Panc1 (cell line): ENCODE results near the gene DCAF17. TPM values are rescaled to one million over a fixed set of nuclear protein-coding genes. Genes with fewer than 3 reads are reported as not detected.

ENCODE experiments used
- ATAC-seq: fragments of 200-7000 bp; cut with Tn5 transposase; 2 replicates; pipeline ENCODE4 v1.9.1; 2020; ENCODE audit warnings: mild to moderate bottlenecking, moderate library complexity
- BruUV-seq: library from RNA; stranded (reverse); fragments of 400-500 nt; replicated peaks from 2 replicates; lab custom pipeline; 2021; lab: Mats Ljungman, UMichigan
- CTCF ChIA-PET: fragments of 300-600 bp; sonication (Branson Sonifier 250); formaldehyde crosslinking; loops from one replicate; lab custom pipeline; 2022; ENCODE audit warnings: antibody characterized with exemption; lab: Charles Lee
- POLR2A ChIA-PET: fragments of 300-600 bp; sonication (Branson Sonifier 250); formaldehyde crosslinking; loops from one replicate; lab custom pipeline; 2022; ENCODE audit warnings: antibody characterized with exemption; lab: Charles Lee
- DNase-seq: peaks from one replicate; pipeline ENCODE4 v3.0.0-alpha.2; 2010; ENCODE audit warnings: low read depth, low spot score
- H3K27ac ChIP-seq: 2 replicates; pipeline ENCODE4 v1.5.1; 2011; ENCODE audit warnings: mild to moderate bottlenecking, low read length, inconsistent platforms
- H3K27me3 ChIP-seq: fragments of 200-500 bp; sonication (Bioruptor generic); 2 replicates; pipeline ENCODE4 v1.6.0; 2014; ENCODE audit warnings: low read length, inconsistent platforms; ENCODE audit not compliant: control insufficient read depth, insufficient read depth
- H3K36me3 ChIP-seq: fragments of 200-500 bp; sonication (Bioruptor generic); 2 replicates; pipeline ENCODE4 v1.5.1; 2014; ENCODE audit warnings: inconsistent platforms, mild to moderate bottlenecking, low read length, moderate library complexity; ENCODE audit not compliant: control insufficient read depth, insufficient read depth
- H3K4me1 ChIP-seq: 2 replicates; pipeline ENCODE4 v1.5.1; 2011; ENCODE audit warnings: inconsistent platforms, mild to moderate bottlenecking, low read length, moderate library complexity; ENCODE audit not compliant: control insufficient read depth, insufficient read depth
- H3K4me3 ChIP-seq, 2 experiments: 2 replicates each; pipeline ENCODE4 v1.5.1; 2011 to 2012; ENCODE audit warnings: low read depth in 2 of 2, low read length in 2 of 2, mild to moderate bottlenecking in 2 of 2, inconsistent platforms in 1 of 2, moderate library complexity in 1 of 2
- H3K9me3 ChIP-seq: fragments of 200-500 bp; sonication (Bioruptor generic); 2 replicates; pipeline ENCODE4 v1.5.1; 2014; ENCODE audit warnings: low read depth, mild to moderate bottlenecking, inconsistent platforms, low read length, moderate library complexity; ENCODE audit not compliant: control insufficient read depth, insufficient read depth
- POLR2AphosphoS5 ChIP-seq: IDR thresholded peaks from 2 replicates; pipeline ENCODE4 v1.6.1; 2012; ENCODE audit warnings: mild to moderate bottlenecking, low read depth, low read length, moderate library complexity
- SIN3A ChIP-seq: IDR thresholded peaks from 2 replicates; pipeline ENCODE4 v1.6.1; 2012; ENCODE audit warnings: low read depth, mild to moderate bottlenecking, low read length, moderate library complexity, borderline replicate concordance; ENCODE audit not compliant: insufficient read depth
- TCF7L2 ChIP-seq: IDR thresholded peaks from 2 replicates; pipeline ENCODE4 v1.6.1; 2011; ENCODE audit warnings: mild to moderate bottlenecking, low read depth, low read length, inconsistent platforms
- in situ Hi-C: cut with HindIII; loops from 2 replicates; pipeline ENCODE4 v1.10.0; 2016; ENCODE audit warnings: low sequenced_read_pairs, low pct_unique_long_range_greater_than_20kb
- intact Hi-C: fragments of 100-400 bp; cut with micrococcal nuclease; formaldehyde crosslinking; loops from one replicate; pipeline ENCODE4 v1.10.0; 2022; ENCODE audit not compliant: unreplicated experiment
- total RNA-seq: library from RNA; stranded (reverse); gene quantifications from one replicate; pipeline ENCODE4 v1.2.1, GENCODE V29; 2021; ENCODE audit not compliant: unreplicated experiment
- TF ChIP-seq, protein P1 (sequence below): fragments of 450-650 bp; IDR thresholded peaks from 2 replicates; pipeline ENCODE4 v1.5.1; 2017; ENCODE audit warnings: mild to moderate bottlenecking
- TF ChIP-seq, protein P2 (sequence below), 2 experiments: IDR thresholded peaks; 2 replicates each; pipeline ENCODE4 v1.6.1; 2011 to 2012; ENCODE audit warnings: low read depth in 2 of 2, control low read depth in 1 of 2, low read length in 1 of 2, mild to moderate bottlenecking in 1 of 2, moderate library complexity in 1 of 2; ENCODE audit not compliant: insufficient read depth in 1 of 2

The DCAF17 gene
- total RNA-seq, 1 experiment from 2014 or later = 19.0 TPM

DNA sequence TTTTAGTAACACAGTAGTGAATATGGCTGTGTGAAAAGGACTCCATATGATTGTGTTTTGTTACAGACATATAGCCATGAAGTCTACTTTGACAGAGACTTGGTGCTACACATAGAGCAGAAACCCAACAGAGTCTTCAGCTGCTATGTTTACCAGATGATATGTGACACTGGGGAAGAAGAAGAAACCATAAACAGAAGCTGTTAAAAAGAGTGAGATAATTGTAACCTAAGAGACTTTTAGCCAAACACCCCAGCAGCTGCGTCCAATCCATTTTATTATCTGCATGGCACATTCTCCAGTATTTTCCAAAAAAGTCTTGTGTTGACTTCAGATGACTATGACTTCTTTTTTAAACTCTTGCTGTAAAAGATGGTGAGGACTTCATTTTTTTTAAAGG is 46.9 kb downstream of the DCAF17 start:
- intact Hi-C loops = no loop called here

DNA sequence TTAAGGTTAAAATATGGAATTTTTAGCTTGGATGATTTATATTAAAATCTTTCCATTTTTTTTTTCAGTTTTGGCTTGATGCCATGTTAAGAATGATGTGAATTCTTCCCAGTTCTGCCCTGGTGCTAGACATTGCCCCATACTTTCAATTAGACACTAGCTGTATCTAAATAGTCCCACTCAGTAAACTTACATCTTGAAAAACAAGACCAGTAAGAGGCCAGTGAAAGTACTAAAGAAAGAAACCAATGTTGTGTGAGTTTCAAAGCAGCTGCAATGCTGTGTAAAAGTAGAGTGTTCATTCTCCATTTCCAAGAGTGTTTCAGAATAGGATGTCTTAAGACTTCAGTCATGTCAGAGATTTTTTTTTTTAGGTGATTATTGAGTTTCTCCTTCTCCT is 48.3 kb downstream of the DCAF17 start:
- H3K9me3 ChIP-seq = no peaks in the 10 kb centered on the region
- CTCF ChIA-PET = no interaction called here
- in situ Hi-C loops = no loop called here
- intact Hi-C loops = no loop called here
- no TSS peak for BruUV-seq
- no peaks in the 10 kb centered on the region for H3K27me3 ChIP-seq
- H3K4me1 ChIP-seq = no peaks in the 10 kb centered on the region
- no peak overlapping the region for H3K4me3 ChIP-seq
- TF ChIP-seq, protein P1, sequence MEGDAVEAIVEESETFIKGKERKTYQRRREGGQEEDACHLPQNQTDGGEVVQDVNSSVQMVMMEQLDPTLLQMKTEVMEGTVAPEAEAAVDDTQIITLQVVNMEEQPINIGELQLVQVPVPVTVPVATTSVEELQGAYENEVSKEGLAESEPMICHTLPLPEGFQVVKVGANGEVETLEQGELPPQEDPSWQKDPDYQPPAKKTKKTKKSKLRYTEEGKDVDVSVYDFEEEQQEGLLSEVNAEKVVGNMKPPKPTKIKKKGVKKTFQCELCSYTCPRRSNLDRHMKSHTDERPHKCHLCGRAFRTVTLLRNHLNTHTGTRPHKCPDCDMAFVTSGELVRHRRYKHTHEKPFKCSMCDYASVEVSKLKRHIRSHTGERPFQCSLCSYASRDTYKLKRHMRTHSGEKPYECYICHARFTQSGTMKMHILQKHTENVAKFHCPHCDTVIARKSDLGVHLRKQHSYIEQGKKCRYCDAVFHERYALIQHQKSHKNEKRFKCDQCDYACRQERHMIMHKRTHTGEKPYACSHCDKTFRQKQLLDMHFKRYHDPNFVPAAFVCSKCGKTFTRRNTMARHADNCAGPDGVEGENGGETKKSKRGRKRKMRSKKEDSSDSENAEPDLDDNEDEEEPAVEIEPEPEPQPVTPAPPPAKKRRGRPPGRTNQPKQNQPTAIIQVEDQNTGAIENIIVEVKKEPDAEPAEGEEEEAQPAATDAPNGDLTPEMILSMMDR = no peak
- TF ChIP-seq SIN3A = no peak
- no peak for TF ChIP-seq POLR2AphosphoS5
- no peak for TF ChIP-seq TCF7L2
- TF ChIP-seq, protein P2, sequence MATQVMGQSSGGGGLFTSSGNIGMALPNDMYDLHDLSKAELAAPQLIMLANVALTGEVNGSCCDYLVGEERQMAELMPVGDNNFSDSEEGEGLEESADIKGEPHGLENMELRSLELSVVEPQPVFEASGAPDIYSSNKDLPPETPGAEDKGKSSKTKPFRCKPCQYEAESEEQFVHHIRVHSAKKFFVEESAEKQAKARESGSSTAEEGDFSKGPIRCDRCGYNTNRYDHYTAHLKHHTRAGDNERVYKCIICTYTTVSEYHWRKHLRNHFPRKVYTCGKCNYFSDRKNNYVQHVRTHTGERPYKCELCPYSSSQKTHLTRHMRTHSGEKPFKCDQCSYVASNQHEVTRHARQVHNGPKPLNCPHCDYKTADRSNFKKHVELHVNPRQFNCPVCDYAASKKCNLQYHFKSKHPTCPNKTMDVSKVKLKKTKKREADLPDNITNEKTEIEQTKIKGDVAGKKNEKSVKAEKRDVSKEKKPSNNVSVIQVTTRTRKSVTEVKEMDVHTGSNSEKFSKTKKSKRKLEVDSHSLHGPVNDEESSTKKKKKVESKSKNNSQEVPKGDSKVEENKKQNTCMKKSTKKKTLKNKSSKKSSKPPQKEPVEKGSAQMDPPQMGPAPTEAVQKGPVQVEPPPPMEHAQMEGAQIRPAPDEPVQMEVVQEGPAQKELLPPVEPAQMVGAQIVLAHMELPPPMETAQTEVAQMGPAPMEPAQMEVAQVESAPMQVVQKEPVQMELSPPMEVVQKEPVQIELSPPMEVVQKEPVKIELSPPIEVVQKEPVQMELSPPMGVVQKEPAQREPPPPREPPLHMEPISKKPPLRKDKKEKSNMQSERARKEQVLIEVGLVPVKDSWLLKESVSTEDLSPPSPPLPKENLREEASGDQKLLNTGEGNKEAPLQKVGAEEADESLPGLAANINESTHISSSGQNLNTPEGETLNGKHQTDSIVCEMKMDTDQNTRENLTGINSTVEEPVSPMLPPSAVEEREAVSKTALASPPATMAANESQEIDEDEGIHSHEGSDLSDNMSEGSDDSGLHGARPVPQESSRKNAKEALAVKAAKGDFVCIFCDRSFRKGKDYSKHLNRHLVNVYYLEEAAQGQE (IDR thresholded peaks at IDR 0.05; ENCODE audit: insufficient read depth in 1 of 2, low read depth in 2 of 2, low read length in 1 of 2) = no peak
- no peak overlapping the region for H3K27ac ChIP-seq
- POLR2A ChIA-PET = no interaction called here
- DNase-seq (no peak), ATAC-seq (no peak)
- H3K36me3 ChIP-seq = peaks cover 3% of the 10 kb centered on the region; the same call in 1 of the 2 replicates

More for the DNA sequence above, 46.9 kb downstream of the DCAF17 start:
- Histone ChIP-seq H3K36me3 (peaks cover 3% of the 10 kb centered on the region; the same call in 1 of the 2 replicates), H3K27me3 (no peaks in the 10 kb centered on the region), H3K4me3 (no peak overlapping the region), H3K27ac (no peak overlapping the region), H3K9me3 (no peaks in the 10 kb centered on the region), H3K4me1 (no peaks in the 10 kb centered on the region)
- in situ Hi-C loops = no loop called here
- no peak for ATAC-seq
- no peak for DNase-seq
- no peak for TF ChIP-seq SIN3A
- no TSS peak for BruUV-seq
- POLR2A ChIA-PET = no interaction called here
- CTCF ChIA-PET = no interaction called here

DNA sequence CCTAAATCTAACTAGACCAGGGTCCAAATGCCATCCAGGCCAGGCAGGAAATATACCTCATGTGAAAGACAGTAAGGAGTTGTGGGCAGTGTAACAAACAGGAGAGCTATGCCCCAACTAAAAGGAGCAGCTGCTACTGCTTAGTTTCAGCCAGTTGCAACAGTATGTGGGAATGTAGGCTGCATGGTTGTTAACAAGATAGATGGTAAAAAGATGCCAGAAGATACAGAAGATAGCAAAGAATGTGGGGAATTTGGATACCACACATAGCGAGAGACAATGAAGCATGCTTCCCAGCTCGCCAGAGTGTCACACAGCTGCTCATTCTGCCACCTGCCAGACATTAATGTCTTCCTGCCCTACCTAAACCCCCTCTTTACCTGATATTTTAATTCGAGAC is 48.9 kb downstream of the DCAF17 start:
- TF ChIP-seq SIN3A (no peak), TCF7L2 (no peak), POLR2AphosphoS5 (no peak)
- TF ChIP-seq, protein P2 (IDR thresholded peaks at IDR 0.05; ENCODE audit: insufficient read depth in 1 of 2, low read depth in 2 of 2, low read length in 1 of 2) = no peak
- TF ChIP-seq, protein P1 = no peak
- in situ Hi-C loops (no loop called here), intact Hi-C loops (no loop called here)
- ChIA-PET POLR2A (no interaction called here), CTCF (no interaction called here)
- Histone ChIP-seq H3K27me3 (no peaks in the 10 kb centered on the region), H3K27ac (no peak overlapping the region), H3K4me1 (no peaks in the 10 kb centered on the region), H3K9me3 (no peaks in the 10 kb centered on the region), H3K4me3 (no peak overlapping the region), H3K36me3 (peaks cover 3% of the 10 kb centered on the region; the same call in 1 of the 2 replicates)
- BruUV-seq = no TSS peak
- no peak for ATAC-seq
- DNase-seq = no peak
